RPMI7951 (cell line): Measurements from ENCODE around the gene CIAO3. TPM values are rescaled to one million over a fixed set of nuclear protein-coding genes. Genes with fewer than 3 reads are reported as not detected.
"Not testable (repeated sequence)": the region's sequence is repeated elsewhere in the genome, so short reads cannot be mapped to it uniquely, and the experiment has no call there.

Source experiments
- DNase-seq: peaks from one replicate; pipeline ENCODE4 v3.0.0-alpha.2; 2012; ENCODE audit warnings: low read depth
- total RNA-seq: library from RNA; depleted of rRNA; stranded (reverse); fragments of >200 nt; shearing (Covaris generic); gene quantifications from 2 replicates; pipeline ENCODE4 v1.2.3, GENCODE V29; 2014

CIAO3 gene
- total RNA-seq, 1 experiment from 2014 or later, result 21.7 TPM

GRCh38 chr16:776298-776697 is 35.5 kb upstream of the CIAO3 start:
- DNase-seq, result not testable (repeated sequence)

- no peak for DNase-seq
These were observed 34.5 kb upstream of the CIAO3 start for GRCh38 chr16:775236-775796.

GRCh38 chr16:774086-775001 is 33.5 kb upstream of the CIAO3 start:
- DNase-seq, result no peak

- no peak for DNase-seq
These were observed 32.2 kb upstream of the CIAO3 start for GRCh38 chr16:772959-773358.

- DNase-seq, result no peak
These were observed 29.6 kb upstream of the CIAO3 start for GRCh38 chr16:770411-770810.

- no peak for DNase-seq
These were observed 29.1 kb upstream of the CIAO3 start for GRCh38 chr16:769934-770333.

GRCh38 chr16:769184-769784 is 28.5 kb upstream of the CIAO3 start:
- DNase-seq, result no peak

GRCh38 chr16:768428-768827 is 27.6 kb upstream of the CIAO3 start:
- no peak for DNase-seq

- no peak for DNase-seq
These were observed 27.0 kb upstream of the CIAO3 start for GRCh38 chr16:767743-768235.

- no peak for DNase-seq
These were observed 26.2 kb upstream of the CIAO3 start for GRCh38 chr16:766820-767640.

- no peak for DNase-seq
These were observed 25.4 kb upstream of the CIAO3 start for GRCh38 chr16:766008-766819.

- DNase-seq, result no peak
These were observed 24.7 kb upstream of the CIAO3 start for GRCh38 chr16:765488-765865.

- DNase-seq, result no peak
These were observed 24.2 kb upstream of the CIAO3 start for GRCh38 chr16:764848-765487.

- DNase-seq, result no peak
These were observed 23.5 kb upstream of the CIAO3 start for GRCh38 chr16:764184-764750.

- no peak for DNase-seq
These were observed 22.8 kb upstream of the CIAO3 start for GRCh38 chr16:763369-764183.

GRCh38 chr16:762595-763268 is 21.9 kb upstream of the CIAO3 start:
- no peak for DNase-seq

GRCh38 chr16:761625-762513 is 21.1 kb upstream of the CIAO3 start:
- DNase-seq, result no peak
